Subcutaneous abdominal adipose tissue (tissue), 5 donors: Measurements from ENCODE around the gene UBE3C.

Experiments used
- H3K27ac ChIP-seq: one replicate; pipeline ENCODE4 v1.7.0; 2013; ENCODE audit warnings: low read depth, mild to moderate bottlenecking, inconsistent platforms, low read length, moderate library complexity
- H3K27me3 ChIP-seq, 5 donors: one replicate each; pipeline ENCODE4 v1.7.0; 2013; ENCODE audit warnings: low read length in 5 of 5, inconsistent platforms in 1 of 5; ENCODE audit not compliant: control insufficient read depth in 5 of 5, insufficient read depth in 4 of 5
- H3K36me3 ChIP-seq, 5 donors: one replicate each; pipeline ENCODE4 v1.7.0; 2013; ENCODE audit warnings: low read length in 5 of 5; ENCODE audit not compliant: control insufficient read depth in 5 of 5, insufficient read depth in 5 of 5
- H3K4me1 ChIP-seq, 5 donors: one replicate each; pipeline ENCODE4 v1.7.0; 2013; ENCODE audit warnings: low read length in 5 of 5, mild to moderate bottlenecking in 3 of 5, moderate library complexity in 1 of 5; ENCODE audit not compliant: control insufficient read depth in 5 of 5, insufficient read depth in 5 of 5
- H3K4me3 ChIP-seq, 5 donors: one replicate each; pipeline ENCODE4 v1.7.0; 2013; ENCODE audit warnings: low read length in 5 of 5, low read depth in 1 of 5
- H3K9ac ChIP-seq, 5 donors: one replicate each; pipeline ENCODE4 v1.7.0; 2013; ENCODE audit warnings: low read length in 5 of 5, mild to moderate bottlenecking in 4 of 5, moderate library complexity in 3 of 5
- H3K9me3 ChIP-seq, 5 donors: one replicate each; pipeline ENCODE4 v1.7.0; 2013; ENCODE audit warnings: low read length in 5 of 5; ENCODE audit not compliant: control insufficient read depth in 5 of 5
- donor health status: healthy.
- donor health status: healthy.
- donor health status: healthy.
- donor health status: healthy.
- donor health status: healthy.

The UBE3C gene

GRCh38 chr7:157310676-157311185 is 172.0 kb downstream of the UBE3C start:
- no peaks in the 10 kb centered on the region for H3K4me1 ChIP-seq
- no peak overlapping the region for H3K27ac ChIP-seq
- H3K9me3 ChIP-seq, result no peaks in the 10 kb centered on the region
- H3K36me3 ChIP-seq, result no peaks in the 10 kb centered on the region
- H3K9ac ChIP-seq, result no peak overlapping the region
- peaks cover 0 to 5% (median 0%) of the 10 kb centered on the region in 5 donors for H3K27me3 ChIP-seq
- H3K4me3 ChIP-seq, result no peak overlapping the region

GRCh38 chr7:157312941-157313340 is 174.2 kb downstream of the UBE3C start:
- no peaks in the 10 kb centered on the region for H3K4me1 ChIP-seq
- no peak overlapping the region for H3K27ac ChIP-seq
- H3K36me3 ChIP-seq, result no peaks in the 10 kb centered on the region
- no peaks in the 10 kb centered on the region for H3K9me3 ChIP-seq
- H3K27me3 ChIP-seq, result peaks cover 0 to 5% (median 0%) of the 10 kb centered on the region in 5 donors
- H3K9ac ChIP-seq, result no peak overlapping the region
- no peak overlapping the region for H3K4me3 ChIP-seq

GRCh38 chr7:157313645-157314044 is 174.9 kb downstream of the UBE3C start:
- no peaks in the 10 kb centered on the region for H3K36me3 ChIP-seq
- H3K9me3 ChIP-seq, result no peaks in the 10 kb centered on the region
- H3K9ac ChIP-seq, result no peak overlapping the region
- H3K4me3 ChIP-seq, result no peak overlapping the region
- peaks cover 0 to 5% (median 0%) of the 10 kb centered on the region in 5 donors for H3K27me3 ChIP-seq
- no peaks in the 10 kb centered on the region for H3K4me1 ChIP-seq
- H3K27ac ChIP-seq, result no peak overlapping the region

- Histone ChIP-seq H3K4me3 (no peak overlapping the region), H3K27me3 (no peaks in the 10 kb centered on the region), H3K9me3 (no peaks in the 10 kb centered on the region), H3K36me3 (no peaks in the 10 kb centered on the region), H3K27ac (no peak overlapping the region), H3K4me1 (peaks cover 0 to 2% (median 0%) of the 10 kb centered on the region in 5 donors), H3K9ac (no peak overlapping the region)
Observed at GRCh38 chr7:157318015-157318706, 179.4 kb downstream of the UBE3C start.
